ENCODE data around the gene ENO3. TPM values are rescaled to one million over a fixed set of nuclear protein-coding genes. Genes with fewer than 3 reads are reported as not detected.
A peak's percentile ranks its signal among the peaks of the same experiment; 100 is the strongest.
"Not testable (repeated sequence)": the region's sequence is repeated elsewhere in the genome, so short reads cannot be mapped to it uniquely, and the experiment has no call there.

The ENO3 gene
- polyA plus RNA-seq, 3 donors: 0.36 to 14.2 (median 0.60) TPM

- intact Hi-C loops (cut with micrococcal nuclease): no loop called here
- peaks cover 17% of the 10 kb centered on the region in 2 donors for H3K4me1 ChIP-seq (ENCODE audit: control insufficient read depth in 1 of 2, insufficient read depth in 2 of 2, low read length in 2 of 2)
- peak overlapping the region in 1 of 2 donors; percentile 28 for H3K4me3 Mint-ChIP-seq
- no peak for DNase-seq
- no peaks in the 10 kb centered on the region for H3K9me3 Mint-ChIP-seq
- no CpG with 5 or more reads among the region's 4 CpGs for WGBS (ENCODE audit: insufficient coverage)
- H3K79me2 ChIP-seq (ENCODE audit: insufficient read depth, low read length): no peaks in the 10 kb centered on the region
- no peak for TF ChIP-seq CTCF (IDR thresholded peaks at IDR 0.05)
- no peak overlapping the region for H3K4me2 ChIP-seq (replicated peaks; ENCODE audit: extremely low read depth, low read length, poor library complexity, severe bottlenecking)
- no peaks in the 10 kb centered on the region for H3K27me3 ChIP-seq (ENCODE audit: control insufficient read depth in 2 of 2, insufficient read depth in 2 of 2, low read length in 2 of 2)
- peaks cover 19% of the 10 kb centered on the region for H3K4me1 Mint-ChIP-seq
- no peak overlapping the region for H3K9ac ChIP-seq (ENCODE audit: insufficient read depth, low read length, poor library complexity, severe bottlenecking)
- H3K36me3 ChIP-seq (replicated peaks in 1 of 2; ENCODE audit: control insufficient read depth in 1 of 2, insufficient read depth in 2 of 2, low read length in 2 of 2): no peaks in the 10 kb centered on the region
- H3K27me3 Mint-ChIP-seq (ENCODE audit: low read depth in 3 of 3): peaks cover 0 to 2% (median 0%) of the 10 kb centered on the region in 3 donors
- H4K20me1 ChIP-seq (ENCODE audit: insufficient read depth, low read length): no peaks in the 10 kb centered on the region
- peak overlapping the region in 1 of 2 donors; percentile 77 for H3K27ac ChIP-seq (ENCODE audit: low read depth in 1 of 2, low read length in 2 of 2)
- no peak overlapping the region for H3K4me3 ChIP-seq (replicated peaks in 1 of 3; ENCODE audit: low read depth in 2 of 3, low read length in 3 of 3)
- H3K36me3 Mint-ChIP-seq: no peaks in the 10 kb centered on the region
- no peak overlapping the region for H2AFZ ChIP-seq (ENCODE audit: insufficient read depth, low read depth, low read length, poor library complexity, severe bottlenecking)
- no peaks in the 10 kb centered on the region for H3K9me3 ChIP-seq (replicated peaks in 1 of 2; ENCODE audit: control insufficient read depth in 1 of 2, insufficient read depth in 1 of 2, low read length in 2 of 2)
- peak overlapping the region in 4 of 7 donors; percentile 77 to 93 (median 90) for H3K27ac Mint-ChIP-seq
Observed at GRCh38 chr17:4921320-4921719, 29.6 kb upstream of the ENO3 start.

DNA sequence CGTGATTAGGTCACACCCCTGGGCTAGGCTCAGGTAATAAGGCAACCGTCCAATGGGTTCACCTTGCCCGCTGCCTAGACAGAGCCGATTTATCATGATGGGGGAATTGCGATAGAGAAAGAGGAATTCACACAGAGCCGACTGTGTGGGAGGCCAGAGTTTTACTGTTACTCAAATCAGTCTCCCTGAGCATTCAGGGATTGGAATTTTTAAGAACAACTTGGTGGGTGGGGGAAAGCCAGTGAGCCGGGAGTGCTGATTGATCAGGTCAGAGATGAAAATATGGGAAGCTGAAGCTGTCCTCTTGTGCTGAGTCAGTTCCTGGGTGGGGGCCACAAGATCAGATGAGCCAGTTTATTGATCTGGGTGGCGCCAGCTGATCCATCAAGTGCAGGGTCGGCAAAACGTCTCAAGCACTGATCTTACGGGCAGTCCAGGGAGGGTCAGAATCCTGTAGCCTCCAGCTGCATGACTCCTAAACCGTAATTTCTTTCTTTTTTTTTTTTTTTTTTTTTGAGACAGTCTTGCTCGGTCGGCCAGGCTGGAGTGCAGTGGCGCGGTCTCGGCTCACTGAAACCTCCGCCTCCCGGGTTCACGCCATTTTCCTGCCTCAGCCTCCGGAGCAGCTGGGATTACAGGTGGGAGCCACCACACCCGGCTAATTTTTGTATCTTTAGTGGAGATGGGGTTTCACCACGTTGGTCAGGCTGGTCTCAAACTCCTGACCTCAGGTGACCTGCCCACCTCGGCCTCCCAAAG, 24.2 kb upstream of the ENO3 start:
- H3K27ac Mint-ChIP-seq; H3K27me3 Mint-ChIP-seq (ENCODE audit: low read depth in 3 of 3); H3K9ac ChIP-seq (ENCODE audit: insufficient read depth, low read length, poor library complexity, severe bottlenecking); H3K9me3 ChIP-seq (replicated peaks in 1 of 2; ENCODE audit: control insufficient read depth in 1 of 2, insufficient read depth in 1 of 2, low read length in 2 of 2); H3K36me3 ChIP-seq (replicated peaks in 1 of 2; ENCODE audit: control insufficient read depth in 1 of 2, insufficient read depth in 2 of 2, low read length in 2 of 2); H3K9me3 Mint-ChIP-seq; H3K79me2 ChIP-seq (ENCODE audit: insufficient read depth, low read length); H3K4me3 Mint-ChIP-seq; H3K4me1 Mint-ChIP-seq; H3K4me2 ChIP-seq (replicated peaks; ENCODE audit: extremely low read depth, low read length, poor library complexity, severe bottlenecking); intact Hi-C loops (cut with micrococcal nuclease); H3K27ac ChIP-seq (ENCODE audit: low read depth in 1 of 2, low read length in 2 of 2); H3K4me1 ChIP-seq (ENCODE audit: control insufficient read depth in 1 of 2, insufficient read depth in 2 of 2, low read length in 2 of 2); H3K27me3 ChIP-seq (ENCODE audit: control insufficient read depth in 2 of 2, insufficient read depth in 2 of 2, low read length in 2 of 2); H2AFZ ChIP-seq (ENCODE audit: insufficient read depth, low read depth, low read length, poor library complexity, severe bottlenecking); H4K20me1 ChIP-seq (ENCODE audit: insufficient read depth, low read length); H3K4me3 ChIP-seq (replicated peaks in 1 of 3; ENCODE audit: low read depth in 2 of 3, low read length in 3 of 3); DNase-seq: not testable (repeated sequence)
- WGBS (ENCODE audit: insufficient coverage): 95% methylated on average over 12 of the region's 24 CpGs
- H3K36me3 Mint-ChIP-seq: peaks cover 11 to 16% of the 10 kb centered on the region in 2 donors

All from CD14-positive monocyte (primary cell).